Kidney epithelial cell (primary cell): ENCODE data around the gene ZMYND15. TPM values are rescaled to one million over a fixed set of nuclear protein-coding genes. Genes with fewer than 3 reads are reported as not detected.

Experiments
- DNase-seq: peaks from one replicate; pipeline ENCODE4 v3.0.0-alpha.2; 2010; ENCODE audit warnings: low read depth
- H3K27me3 ChIP-seq: 2 replicates; pipeline ENCODE4 v1.6.0; 2011; ENCODE audit warnings: low read length; ENCODE audit not compliant: control insufficient read depth, insufficient read depth
- H3K36me3 ChIP-seq: 2 replicates; pipeline ENCODE4 v1.5.1; 2011; ENCODE audit warnings: low read length; ENCODE audit not compliant: control insufficient read depth, insufficient read depth
- H3K4me3 ChIP-seq: 2 replicates; pipeline ENCODE4 v1.5.1; 2011; ENCODE audit warnings: low read depth, mild to moderate bottlenecking, control low read depth, low read length
- CTCF ChIP-seq: IDR thresholded peaks from 2 replicates; pipeline ENCODE4 v1.5.1; 2011; ENCODE audit warnings: mild to moderate bottlenecking, moderate library complexity, low read length, control low read depth, inconsistent platforms; ENCODE audit not compliant: insufficient read depth, poor library complexity, severe bottlenecking
- total RNA-seq: library from RNA; depleted of rRNA; stranded (reverse); fragments of >200 nt; gene quantifications from 2 replicates; pipeline ENCODE4 v1.2.3, GENCODE V29; 2015

The ZMYND15 gene
- total RNA-seq, 1 donor from 2014 or later: 1.4 TPM

GRCh38 chr17:4768298-4768697 is 28.7 kb downstream of the ZMYND15 start:
- Histone ChIP-seq H3K4me3 (no peak overlapping the region), H3K36me3 (no peaks in the 10 kb centered on the region), H3K27me3 (peaks cover 6% of the 10 kb centered on the region)
- DNase-seq: no peak
- TF ChIP-seq CTCF: no peak

DNA sequence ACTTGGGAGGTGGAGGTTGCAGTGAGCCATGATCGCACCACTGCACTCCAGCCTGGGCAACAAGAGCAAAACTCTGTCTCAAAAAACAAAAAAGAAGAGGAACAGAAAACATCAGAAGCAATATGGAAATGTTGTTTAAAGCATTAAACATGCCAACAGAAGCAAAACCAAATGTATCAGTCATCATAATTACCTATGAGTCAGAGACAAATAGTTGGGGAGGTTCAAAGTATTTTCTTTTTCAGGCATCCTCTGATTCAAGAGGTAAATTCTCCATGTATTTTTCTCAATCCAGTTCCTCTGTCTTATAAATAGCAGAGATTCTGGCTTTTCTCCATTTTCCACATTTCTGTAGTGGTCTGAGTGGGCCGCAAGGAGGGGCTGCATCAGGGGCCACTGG is 30.0 kb downstream of the ZMYND15 start:
- peaks cover 6% of the 10 kb centered on the region for H3K27me3 ChIP-seq
- no peak overlapping the region for H3K4me3 ChIP-seq
- no peaks in the 10 kb centered on the region for H3K36me3 ChIP-seq
- no peak for TF ChIP-seq CTCF
- no peak for DNase-seq

DNA sequence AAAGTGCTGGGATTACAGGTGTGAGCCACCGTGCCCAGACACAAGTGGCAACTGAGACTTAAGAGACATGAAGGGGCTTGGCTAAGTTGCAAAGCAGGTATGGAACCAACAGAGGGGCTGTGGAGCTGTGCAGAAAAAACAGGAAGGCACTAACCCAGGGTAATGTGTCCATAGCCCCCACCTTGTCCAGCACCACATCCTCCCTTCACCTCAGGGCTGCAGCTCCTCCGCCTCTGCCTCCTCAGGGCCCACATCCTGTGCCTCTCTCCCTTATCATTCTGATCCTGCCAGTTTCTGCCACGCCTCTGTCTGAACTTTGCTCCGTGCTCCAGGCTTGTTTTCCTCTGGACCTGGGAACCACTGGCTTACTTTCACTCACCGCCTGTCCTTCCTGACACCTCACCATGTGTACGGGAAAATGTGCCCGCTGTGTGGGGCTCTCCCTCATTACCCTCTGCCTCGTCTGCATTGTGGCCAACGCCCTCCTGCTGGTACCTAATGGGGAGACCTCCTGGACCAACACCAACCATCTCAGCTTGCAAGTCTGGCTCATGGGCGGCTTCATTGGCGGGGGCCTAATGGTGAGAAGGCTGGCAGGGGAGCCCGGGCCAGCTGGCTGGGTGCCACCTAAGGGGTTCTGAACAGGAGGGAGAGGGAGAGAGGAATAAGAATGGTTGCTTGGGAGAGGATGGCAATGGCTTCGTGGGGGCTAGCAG is 32.0 kb downstream of the ZMYND15 start, which contains the start of gene TM4SF5:
TM4SF5 (plus strand) TSS at position 368 of the 716 bp plus-strand sequence; CDS start at position 405, 37 bp downstream.
- no peak for DNase-seq
- Histone ChIP-seq H3K36me3 (no peaks in the 10 kb centered on the region), H3K4me3 (no peak within 1 kb of the TSS), H3K27me3 (peaks cover 6% of the 10 kb centered on the region)
- no peak for TF ChIP-seq CTCF

GRCh38 chr17:4772235-4772613 is 32.6 kb downstream of the ZMYND15 start:
- no peaks in the 10 kb centered on the region for H3K36me3 ChIP-seq
- H3K4me3 ChIP-seq: no peak overlapping the region
- peaks cover 6% of the 10 kb centered on the region for H3K27me3 ChIP-seq
- no peak for TF ChIP-seq CTCF
- DNase-seq: no peak

DNA sequence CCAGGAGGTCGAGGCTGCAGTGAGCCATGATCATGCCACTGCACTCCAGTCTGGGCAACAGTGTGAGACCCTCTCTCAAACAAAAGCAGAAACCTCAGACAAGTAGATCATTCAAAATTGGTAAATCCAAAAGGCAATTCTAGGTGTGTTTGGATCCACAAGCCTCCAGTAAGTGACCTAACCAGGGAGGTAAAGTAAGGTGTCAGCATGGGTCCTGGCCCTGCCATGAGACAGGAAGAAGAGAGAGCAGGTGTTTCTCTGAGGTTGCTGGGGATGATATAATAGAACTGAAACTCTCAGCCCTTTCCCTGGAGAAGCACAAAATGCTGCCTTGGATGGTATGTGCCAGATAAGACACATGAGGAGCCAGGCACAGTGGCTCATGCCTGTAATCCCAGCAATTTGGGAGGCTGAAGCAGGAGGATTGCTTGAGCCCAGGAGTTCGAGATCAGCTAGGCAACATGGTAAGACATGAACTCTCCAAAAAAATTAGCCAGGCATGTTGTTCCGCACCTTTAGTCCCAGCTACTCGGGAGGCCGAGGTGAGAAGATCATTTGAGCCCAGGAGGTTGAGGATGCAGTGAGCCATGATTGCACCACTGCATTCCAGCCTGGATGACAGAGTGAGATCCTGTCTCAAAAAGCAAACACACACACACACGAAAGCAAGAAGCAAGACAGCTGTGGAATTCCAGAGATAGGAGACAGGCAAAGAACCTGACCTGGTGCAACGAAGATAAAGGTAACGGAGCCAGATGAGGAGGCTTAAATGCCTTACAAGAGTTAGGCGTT is 38.5 kb downstream of the ZMYND15 start:
- DNase-seq: no peak
- peaks cover 24% of the 10 kb centered on the region for H3K27me3 ChIP-seq
- no peak overlapping the region for H3K4me3 ChIP-seq
- H3K36me3 ChIP-seq: no peaks in the 10 kb centered on the region
- TF ChIP-seq CTCF: no peak
